Activated CD8-positive, alpha-beta memory T cell treated with anti-CD3 and anti-CD28 coated beads, Interleukin-2, amount 50 U/mL, for 24 hours (primary cell): Measurements from ENCODE around the gene CDC14B.
"Not testable (repeated sequence)": the region's sequence is repeated elsewhere in the genome, so short reads cannot be mapped to it uniquely, and the experiment has no call there.

Experiments
- DNase-seq: peaks from one replicate; pipeline ENCODE4 v3.0.0-alpha.2; 2020; ENCODE audit errors: extremely low read depth

CDC14B gene

DNA sequence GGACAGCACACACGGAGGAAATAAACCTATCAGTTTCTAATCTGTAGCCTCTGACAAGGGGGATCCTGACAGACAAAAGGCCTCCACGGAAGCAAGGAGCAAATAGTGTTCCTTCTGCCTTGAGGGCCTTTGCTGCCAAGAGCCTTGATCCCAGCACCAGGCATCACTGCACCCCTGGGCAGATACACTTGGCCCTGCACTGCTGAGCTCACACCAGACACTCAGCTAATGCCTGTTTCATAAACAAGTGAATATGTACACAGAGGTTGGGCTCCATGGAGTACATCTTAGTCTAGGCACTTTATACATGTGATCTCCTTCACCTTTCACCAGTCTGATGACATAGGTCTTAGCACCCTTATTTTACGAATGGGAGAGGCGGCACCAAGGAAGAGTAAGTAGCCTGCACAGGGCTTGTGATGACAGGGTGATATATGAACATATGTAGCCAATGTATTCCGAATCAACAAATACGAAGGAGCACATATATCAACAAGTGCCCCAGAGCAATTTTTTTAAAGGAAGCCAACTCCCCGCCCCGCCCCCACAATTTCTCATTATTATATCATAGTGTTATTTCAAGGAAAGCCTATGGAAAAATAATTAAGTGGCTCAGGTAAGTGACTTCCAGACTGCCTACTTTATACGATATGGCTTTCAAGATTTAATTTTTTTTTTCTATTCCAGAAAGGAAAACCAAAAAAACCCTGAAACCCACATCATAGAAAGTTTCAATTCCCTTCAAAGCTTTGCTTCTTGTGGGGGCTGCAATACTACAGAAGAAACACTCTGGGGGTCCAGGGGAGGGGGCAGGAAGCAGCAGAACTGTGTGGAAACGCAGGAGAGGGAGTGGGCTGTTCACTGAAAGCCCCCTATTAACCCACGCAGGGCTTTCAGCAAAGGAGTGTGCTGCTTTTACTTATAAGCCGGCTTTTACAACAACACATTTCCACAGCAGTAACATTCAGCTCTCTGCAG is 32.0 kb downstream of the CDC14B start:
- no peak for DNase-seq

DNA sequence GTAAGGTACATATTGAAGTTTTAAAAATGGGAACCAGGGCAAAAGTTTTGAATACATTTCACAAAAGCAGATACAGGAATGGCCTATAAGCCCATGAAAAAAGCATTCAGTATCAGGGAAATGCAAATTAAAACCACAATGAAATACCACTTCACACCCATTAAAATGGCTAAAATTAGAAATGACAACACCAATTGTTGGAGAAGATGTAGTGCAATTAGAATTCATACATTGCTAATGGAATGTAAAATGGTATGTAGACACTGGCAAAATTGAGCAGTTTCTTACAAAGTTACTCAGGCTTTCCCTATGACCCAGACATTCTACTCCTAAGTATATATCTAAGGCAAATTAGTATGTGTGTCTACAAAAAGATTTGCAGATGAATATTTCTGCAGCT is 34.2 kb downstream of the CDC14B start:
- no peak for DNase-seq

- not testable (repeated sequence) for DNase-seq
Observed at GRCh38 chr9:96582199-96582598, 37.4 kb downstream of the CDC14B start.

GRCh38 chr9:96581786-96582185 is 37.9 kb downstream of the CDC14B start:
- no peak for DNase-seq

DNA sequence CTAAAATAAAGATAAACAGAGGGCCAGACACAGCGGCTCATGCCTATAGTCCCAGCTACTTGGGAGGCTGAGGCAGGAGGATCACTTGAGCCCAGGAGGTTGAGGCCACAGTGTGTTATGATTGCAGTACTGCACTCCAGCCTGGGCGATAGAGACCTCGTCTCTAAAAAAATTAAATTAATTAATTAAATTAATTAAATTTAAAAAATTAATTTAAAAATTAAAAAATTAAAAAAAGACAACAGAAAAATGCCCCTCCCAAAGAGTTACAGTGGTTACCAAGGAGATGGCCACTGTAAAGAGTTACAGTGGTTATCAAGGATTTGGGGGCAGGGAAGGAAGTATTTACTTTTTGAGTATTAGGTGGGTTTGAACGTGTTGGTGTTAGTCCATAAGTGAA is 38.3 kb downstream of the CDC14B start:
- DNase-seq, result no peak

DNA sequence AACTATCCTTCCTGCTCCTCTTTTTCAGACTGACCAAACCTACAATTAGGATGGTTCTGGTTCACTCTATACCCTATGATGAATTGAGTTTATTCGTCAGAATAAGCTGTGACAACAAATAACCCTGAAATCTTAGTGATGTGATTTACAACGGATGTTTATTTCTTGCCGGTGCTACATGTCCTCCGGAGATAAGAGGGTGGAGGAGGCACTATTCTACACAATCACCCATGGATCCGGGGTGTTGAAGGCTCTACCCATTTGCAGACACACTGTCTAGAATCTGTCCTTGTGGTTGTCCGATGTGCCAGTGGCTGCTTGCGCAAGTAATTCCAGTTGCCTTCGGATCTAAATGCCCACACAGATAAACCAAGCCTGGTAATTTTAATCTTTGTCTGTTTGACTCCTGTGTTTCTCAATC is 44.7 kb downstream of the CDC14B start:
- no peak for DNase-seq

- DNase-seq, result no peak
Observed at GRCh38 chr9:96574455-96574854, 45.2 kb downstream of the CDC14B start.

DNA sequence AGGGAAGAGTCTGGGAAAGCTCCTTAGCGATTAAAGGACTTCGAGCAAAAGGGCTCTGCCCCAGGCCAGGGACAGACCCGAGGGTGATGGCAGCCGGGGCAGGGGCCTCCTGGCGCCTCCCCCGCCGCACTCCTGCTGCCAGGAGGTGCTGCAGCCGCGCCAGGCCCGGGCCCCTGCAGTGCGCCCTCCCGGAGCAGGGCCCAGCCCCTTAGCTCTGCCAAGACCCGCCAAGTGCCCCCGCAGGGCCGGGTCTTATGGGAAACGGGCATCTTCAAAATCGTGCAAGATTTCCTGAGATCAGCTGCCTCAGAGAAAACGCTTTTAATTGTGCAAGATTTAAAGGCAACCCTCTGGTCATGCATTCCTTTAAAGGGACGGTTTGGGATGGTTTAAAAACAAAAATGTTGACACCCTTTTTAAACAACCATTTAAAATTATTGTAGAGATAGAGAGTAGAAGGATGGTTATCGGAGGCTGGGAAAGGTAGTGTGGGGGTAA is 52.4 kb downstream of the CDC14B start:
- no peak for DNase-seq

- peak; percentile 32 for DNase-seq
Observed at GRCh38 chr9:96566498-96567202, 53.0 kb downstream of the CDC14B start.

GRCh38 chr9:96565671-96566497 is 53.8 kb downstream of the CDC14B start:
- no peak for DNase-seq

- no peak for DNase-seq
Observed at GRCh38 chr9:96564217-96564616, 55.4 kb downstream of the CDC14B start.

- DNase-seq, result no peak
Observed at GRCh38 chr9:96559339-96559943, 60.2 kb downstream of the CDC14B start.

DNA sequence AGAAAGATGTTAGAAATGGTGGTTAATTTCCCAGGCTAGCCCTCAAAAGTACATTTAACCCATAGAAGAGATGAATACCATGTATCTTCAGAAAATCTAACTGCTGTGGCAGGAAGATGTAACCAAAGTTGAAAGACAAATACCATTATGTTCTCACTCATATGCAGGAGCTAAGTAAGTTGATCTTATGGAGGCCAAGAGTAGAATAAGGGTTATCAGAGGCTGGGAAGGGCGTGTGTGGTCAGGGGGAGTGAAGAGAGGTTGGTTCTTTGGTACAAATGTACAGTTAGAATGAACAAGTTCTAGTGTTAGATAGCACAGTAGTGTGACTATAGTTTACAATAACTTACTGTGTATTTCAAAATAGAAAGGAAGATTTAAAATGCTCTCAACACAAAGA is 61.7 kb downstream of the CDC14B start:
- no peak for DNase-seq

GRCh38 chr9:96556701-96557461 is 62.8 kb downstream of the CDC14B start:
- no peak for DNase-seq

DNA sequence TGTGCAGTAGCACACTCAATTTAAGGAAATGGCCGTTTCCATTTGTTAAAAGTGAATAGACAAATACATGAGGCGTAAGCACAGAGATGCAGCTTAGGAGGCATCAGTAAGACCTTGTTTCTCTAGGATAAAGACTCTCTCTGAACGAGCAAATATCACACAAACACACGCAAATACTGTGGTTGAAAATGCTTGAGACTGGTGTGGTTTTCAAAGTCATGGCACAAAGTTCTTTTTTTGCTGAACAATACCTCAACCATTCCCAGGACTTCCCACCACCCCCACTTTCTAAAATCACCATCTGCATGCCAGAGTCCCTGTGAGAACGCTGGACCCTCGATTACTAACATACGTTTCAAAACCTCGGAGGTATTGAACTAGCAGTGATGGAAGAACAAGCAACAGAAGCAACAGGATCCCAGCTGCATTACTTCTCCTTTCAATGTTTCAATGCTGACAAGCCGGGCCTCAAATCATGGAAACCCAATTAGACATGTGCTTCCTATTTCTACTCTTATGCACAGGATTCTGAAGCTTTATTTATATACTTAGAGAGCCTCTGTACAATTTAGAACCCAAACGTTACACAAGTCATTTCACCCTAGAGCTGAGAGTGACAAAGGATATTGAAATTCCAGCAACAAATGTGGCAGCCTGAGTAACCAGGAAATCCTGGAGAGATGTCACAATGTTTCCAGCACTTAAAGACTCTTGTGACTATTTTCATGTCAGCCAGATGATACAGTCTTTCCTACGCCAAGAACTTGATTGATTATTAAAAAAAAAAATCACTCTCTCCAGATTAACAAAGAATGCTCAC is 63.9 kb downstream of the CDC14B start:
- no peak for DNase-seq

GRCh38 chr9:96554801-96555566 is 64.7 kb downstream of the CDC14B start:
- DNase-seq, result no peak

DNA sequence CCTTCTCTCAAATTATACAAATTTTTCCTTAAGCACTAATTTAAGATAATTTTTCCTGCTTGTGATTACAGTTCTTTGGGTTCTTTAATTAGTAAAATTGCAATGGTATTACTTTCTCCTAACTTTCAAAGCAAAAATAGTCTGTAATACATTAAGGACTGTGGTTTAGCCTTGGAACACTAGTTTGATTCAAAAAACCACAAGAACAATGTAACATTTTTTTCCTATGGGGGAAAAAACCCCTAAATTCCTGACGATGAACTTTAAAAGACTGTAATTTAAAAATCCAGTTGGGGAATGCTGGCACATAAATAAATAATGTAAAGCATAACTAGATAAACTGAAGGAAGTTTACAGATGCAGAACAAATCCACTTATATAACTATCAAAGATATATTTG is 65.3 kb downstream of the CDC14B start:
- no peak for DNase-seq

- DNase-seq, result no peak
Observed at GRCh38 chr9:96553070-96553469, 66.6 kb downstream of the CDC14B start.

- DNase-seq, result no peak
Observed at GRCh38 chr9:96551403-96551802, 68.2 kb downstream of the CDC14B start.
